Nephron (organoid): ENCODE measurements around the gene PDZD4.

ENCODE experiments used
- H3K27ac Mint-ChIP-seq, 3 experiments: 2 replicates each; pipeline ENCODE4 v1.8.0; 2020; ENCODE audit warnings: mixed read lengths in 3 of 3, mild to moderate bottlenecking in 2 of 3, moderate library complexity in 1 of 3
- H3K27me3 Mint-ChIP-seq: 2 replicates; pipeline ENCODE4 v1.8.0; 2021; ENCODE audit warnings: low read depth, mild to moderate bottlenecking, moderate library complexity, mixed read lengths
- H3K36me3 Mint-ChIP-seq: 2 replicates; pipeline ENCODE4 v1.8.0; 2020; ENCODE audit warnings: low read depth, mixed read lengths
- H3K4me1 Mint-ChIP-seq: 2 replicates; pipeline ENCODE4 v1.8.0; 2020; ENCODE audit warnings: mixed read lengths
- H3K4me3 Mint-ChIP-seq, 3 experiments: 2 replicates each; pipeline ENCODE4 v1.8.0; 2020; ENCODE audit warnings: mild to moderate bottlenecking in 3 of 3, mixed read lengths in 3 of 3, moderate library complexity in 2 of 3
- H3K9me3 Mint-ChIP-seq: 2 replicates; pipeline ENCODE4 v1.8.0; 2020; ENCODE audit warnings: mixed read lengths
- TF ChIP-seq, protein P1 (sequence below), 3 experiments: fragments of 200-600 bp; sonication (generic); IDR thresholded peaks; one replicate each; pipeline ENCODE4 v1.5.0; 2021; ENCODE audit warnings: antibody characterized with exemption in 3 of 3; ENCODE audit not compliant: unreplicated experiment in 3 of 3

Gene PDZD4

GRCh38 chrX:153862369-153863250, 32.3 kb upstream of the PDZD4 start:
- Mint-ChIP-seq H3K4me1 (no peaks in the 10 kb centered on the region), H3K36me3 (peaks cover 5% of the 10 kb centered on the region), H3K27ac (no peak overlapping the region), H3K4me3 (no peak overlapping the region), H3K27me3 (peaks cover 7% of the 10 kb centered on the region), H3K9me3 (peaks cover 14% of the 10 kb centered on the region)
- TF ChIP-seq, protein P1, sequence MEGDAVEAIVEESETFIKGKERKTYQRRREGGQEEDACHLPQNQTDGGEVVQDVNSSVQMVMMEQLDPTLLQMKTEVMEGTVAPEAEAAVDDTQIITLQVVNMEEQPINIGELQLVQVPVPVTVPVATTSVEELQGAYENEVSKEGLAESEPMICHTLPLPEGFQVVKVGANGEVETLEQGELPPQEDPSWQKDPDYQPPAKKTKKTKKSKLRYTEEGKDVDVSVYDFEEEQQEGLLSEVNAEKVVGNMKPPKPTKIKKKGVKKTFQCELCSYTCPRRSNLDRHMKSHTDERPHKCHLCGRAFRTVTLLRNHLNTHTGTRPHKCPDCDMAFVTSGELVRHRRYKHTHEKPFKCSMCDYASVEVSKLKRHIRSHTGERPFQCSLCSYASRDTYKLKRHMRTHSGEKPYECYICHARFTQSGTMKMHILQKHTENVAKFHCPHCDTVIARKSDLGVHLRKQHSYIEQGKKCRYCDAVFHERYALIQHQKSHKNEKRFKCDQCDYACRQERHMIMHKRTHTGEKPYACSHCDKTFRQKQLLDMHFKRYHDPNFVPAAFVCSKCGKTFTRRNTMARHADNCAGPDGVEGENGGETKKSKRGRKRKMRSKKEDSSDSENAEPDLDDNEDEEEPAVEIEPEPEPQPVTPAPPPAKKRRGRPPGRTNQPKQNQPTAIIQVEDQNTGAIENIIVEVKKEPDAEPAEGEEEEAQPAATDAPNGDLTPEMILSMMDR (IDR thresholded peaks at IDR 0.05; ENCODE audit: unreplicated experiment in 3 of 3) = no peak

DNA sequence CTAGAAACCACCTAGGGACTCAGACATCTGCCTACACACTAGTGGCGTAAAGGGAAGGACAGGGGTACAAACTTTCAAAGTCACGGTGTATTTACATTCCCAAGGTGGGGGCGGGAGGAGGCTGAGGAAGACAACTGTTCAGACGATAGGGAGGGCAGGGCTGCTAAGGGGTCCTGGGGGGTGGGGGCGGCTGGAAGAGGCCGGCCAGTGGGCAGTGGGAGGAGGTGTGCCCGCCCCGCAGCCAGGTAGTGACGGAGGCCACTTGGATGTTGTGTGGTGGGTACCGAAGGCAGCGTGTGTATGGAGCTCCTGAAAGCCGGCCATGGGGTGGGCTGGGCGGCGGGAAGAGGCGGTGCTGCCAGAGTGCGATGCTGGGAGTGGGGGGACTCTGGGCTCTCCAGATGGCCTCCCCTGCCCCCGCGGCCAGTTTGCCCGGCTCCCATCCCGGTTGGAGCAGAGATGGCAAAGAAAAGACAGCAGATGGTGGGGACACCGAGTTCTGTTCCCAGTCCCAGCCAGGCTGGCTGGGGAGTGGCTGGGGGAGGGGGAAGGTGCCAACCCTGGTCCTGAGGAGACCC, 31.5 kb upstream of the PDZD4 start:
- Mint-ChIP-seq H3K27me3 (peaks cover 8% of the 10 kb centered on the region), H3K4me3 (no peak overlapping the region), H3K4me1 (no peaks in the 10 kb centered on the region), H3K9me3 (peaks cover 16% of the 10 kb centered on the region), H3K27ac (no peak overlapping the region), H3K36me3 (peaks cover 5% of the 10 kb centered on the region)
- TF ChIP-seq, protein P1 (IDR thresholded peaks at IDR 0.05; ENCODE audit: unreplicated experiment in 3 of 3) = no peak

DNA sequence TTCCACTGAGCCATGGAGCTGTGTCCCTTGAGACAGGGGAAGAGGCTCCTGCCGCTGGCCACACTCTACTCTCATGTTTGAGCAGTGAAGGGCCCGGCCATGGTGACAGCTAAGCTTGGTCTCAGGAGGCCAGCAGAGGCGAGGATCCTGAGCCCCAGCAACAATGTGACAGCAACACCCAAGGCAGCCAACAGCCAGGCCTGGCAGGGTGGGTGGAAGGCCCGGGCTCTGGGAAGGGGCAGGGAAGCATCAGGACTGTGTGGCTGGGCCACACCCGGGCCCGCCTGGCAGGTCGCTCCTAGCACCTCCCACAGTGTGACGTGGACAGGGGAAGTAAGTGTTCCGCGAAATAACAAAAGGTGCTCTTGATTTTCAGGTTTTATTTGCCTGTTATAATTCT, 30.8 kb upstream of the PDZD4 start:
- Mint-ChIP-seq H3K36me3 (peaks cover 5% of the 10 kb centered on the region), H3K9me3 (peaks cover 14% of the 10 kb centered on the region), H3K4me1 (no peaks in the 10 kb centered on the region), H3K4me3 (no peak overlapping the region), H3K27me3 (peaks cover 12% of the 10 kb centered on the region), H3K27ac (no peak overlapping the region)
- TF ChIP-seq, protein P1 (IDR thresholded peaks at IDR 0.05; ENCODE audit: unreplicated experiment in 3 of 3) = no peak

- Mint-ChIP-seq H3K36me3 (no peaks in the 10 kb centered on the region), H3K27me3 (peaks cover 15% of the 10 kb centered on the region), H3K4me1 (no peaks in the 10 kb centered on the region), H3K9me3 (peaks cover 17% of the 10 kb centered on the region), H3K4me3 (no peak overlapping the region), H3K27ac (no peak overlapping the region)
- TF ChIP-seq, protein P1 (IDR thresholded peaks at IDR 0.05; ENCODE audit: unreplicated experiment in 3 of 3) = no peak
These were observed 27.1 kb upstream of the PDZD4 start for GRCh38 chrX:153857348-153857903.

GRCh38 chrX:153854702-153855101, 24.4 kb upstream of the PDZD4 start:
- H3K27ac Mint-ChIP-seq = no peak overlapping the region
- no peaks in the 10 kb centered on the region for H3K36me3 Mint-ChIP-seq
- peaks cover 20% of the 10 kb centered on the region for H3K9me3 Mint-ChIP-seq
- H3K27me3 Mint-ChIP-seq = peaks cover 19% of the 10 kb centered on the region
- no peak overlapping the region for H3K4me3 Mint-ChIP-seq
- H3K4me1 Mint-ChIP-seq = no peaks in the 10 kb centered on the region
- TF ChIP-seq, protein P1 (IDR thresholded peaks at IDR 0.05; ENCODE audit: unreplicated experiment in 3 of 3) = no peak
